IPS DF 6.9 (cell line): ENCODE measurements around the gene MAN1B1.
"Not testable (repeated sequence)": the region's sequence is repeated elsewhere in the genome, so short reads cannot be mapped to it uniquely, and the experiment has no call there.

ENCODE experiments used
- DNase-seq: peaks from one replicate; pipeline ENCODE4 v3.0.0-alpha.2; 2013; ENCODE audit warnings: low read depth, low spot score
- H3K27ac ChIP-seq: one replicate; pipeline ENCODE4 v1.5.1; 2013; ENCODE audit warnings: low read length, control low read depth
- H3K27me3 ChIP-seq: 2 replicates; pipeline ENCODE4 v1.6.1; 2013; ENCODE audit warnings: mild to moderate bottlenecking, low read length; ENCODE audit not compliant: control insufficient read depth, insufficient read depth
- H3K36me3 ChIP-seq: 2 replicates; pipeline ENCODE4 v1.6.1; 2013; ENCODE audit warnings: low read length; ENCODE audit not compliant: control insufficient read depth, insufficient read depth
- H3K4me1 ChIP-seq: 2 replicates; pipeline ENCODE4 v1.6.1; 2013; ENCODE audit warnings: low read length; ENCODE audit not compliant: control insufficient read depth, insufficient read depth
- H3K4me3 ChIP-seq: 2 replicates; pipeline ENCODE4 v1.5.1; 2013; ENCODE audit warnings: mild to moderate bottlenecking, low read length
- H3K9me3 ChIP-seq: 2 replicates; pipeline ENCODE4 v1.6.1; 2013; ENCODE audit warnings: low read length, inconsistent platforms; ENCODE audit not compliant: control insufficient read depth, insufficient read depth
- WGBS: extraction: QIAGEN DNeasy Blood & Tissue Kit; methylation state at CpG from one replicate; pipeline ENCODE4 v1.1.7; 2013; ENCODE audit warnings: mixed read lengths, missing lambda C conversion rate; ENCODE audit not compliant: insufficient read length, insufficient coverage; 5-methylcytosine and 5-hydroxymethylcytosine counted together

Gene MAN1B1

DNA sequence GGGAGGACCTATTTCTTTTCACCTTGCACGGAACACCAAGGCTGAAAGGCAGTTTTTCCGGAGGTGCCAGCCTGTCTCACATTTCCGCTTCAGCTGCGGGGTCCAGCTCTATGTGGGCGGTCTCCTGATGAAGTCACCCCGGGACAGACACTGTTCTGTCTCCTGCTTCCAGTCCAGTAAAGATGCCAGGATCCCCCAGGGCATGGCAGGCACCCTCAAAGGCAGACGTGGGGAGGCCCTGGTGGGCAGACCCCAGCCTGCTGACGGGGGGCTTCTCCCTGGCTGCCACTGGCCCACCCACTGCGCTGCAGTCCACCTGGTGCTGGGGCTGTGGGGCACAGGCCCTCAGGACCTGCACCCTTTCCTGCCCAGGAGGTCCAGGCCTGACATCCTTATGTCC is 24.0 kb upstream of the MAN1B1 start:
- not testable (repeated sequence) for H3K27me3 ChIP-seq, H3K27ac ChIP-seq, H3K9me3 ChIP-seq, H3K4me1 ChIP-seq, H3K4me3 ChIP-seq, DNase-seq, H3K36me3 ChIP-seq
- WGBS = no CpG with 5 or more reads among the region's 9 CpGs

DNA sequence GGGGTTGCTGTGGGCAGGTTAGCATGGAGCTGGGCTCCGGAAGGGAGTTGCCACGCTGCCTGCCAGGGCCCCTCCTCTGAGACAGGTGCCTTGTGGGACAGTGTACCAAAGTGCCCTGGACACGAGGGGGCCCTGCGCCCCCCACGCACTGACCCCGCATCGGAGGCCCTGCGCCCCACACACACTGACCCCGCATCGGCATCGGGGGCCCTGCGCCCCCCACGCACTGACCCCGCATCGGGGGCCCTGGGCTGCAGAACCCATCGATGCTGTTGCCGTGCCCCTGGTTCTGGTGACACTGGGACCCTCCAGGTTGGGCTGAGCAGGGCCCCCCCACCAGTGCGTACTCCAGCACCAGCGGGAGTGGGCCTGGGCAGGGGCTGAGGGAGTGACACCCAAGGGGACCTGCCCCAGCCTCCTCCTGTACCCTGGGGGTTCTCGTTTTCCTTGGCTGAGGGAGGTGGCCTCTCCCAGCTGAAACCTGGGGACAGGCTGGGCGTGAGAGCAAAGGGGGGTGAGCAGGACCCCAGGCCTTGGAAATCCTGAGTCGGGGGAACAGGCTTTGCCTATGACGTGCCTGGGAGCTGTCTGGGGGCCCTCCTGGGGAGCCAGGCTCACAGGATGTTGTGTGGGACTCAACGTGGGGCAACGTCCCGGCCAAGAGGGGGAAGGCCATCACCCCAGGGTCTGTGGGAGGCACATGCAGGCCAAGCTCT is 23.3 kb upstream of the MAN1B1 start:
- no peak overlapping the region for H3K27ac ChIP-seq
- H3K4me3 ChIP-seq = no peak overlapping the region
- DNase-seq = no peak
- WGBS = no CpG with 5 or more reads among the region's 26 CpGs
- no peaks in the 10 kb centered on the region for H3K9me3 ChIP-seq
- H3K4me1 ChIP-seq = peaks cover 6% of the 10 kb centered on the region; the same call in 1 of the 2 replicates
- peaks cover 6% of the 10 kb centered on the region; the same call in 1 of the 2 replicates for H3K36me3 ChIP-seq
- H3K27me3 ChIP-seq = no peaks in the 10 kb centered on the region

DNA sequence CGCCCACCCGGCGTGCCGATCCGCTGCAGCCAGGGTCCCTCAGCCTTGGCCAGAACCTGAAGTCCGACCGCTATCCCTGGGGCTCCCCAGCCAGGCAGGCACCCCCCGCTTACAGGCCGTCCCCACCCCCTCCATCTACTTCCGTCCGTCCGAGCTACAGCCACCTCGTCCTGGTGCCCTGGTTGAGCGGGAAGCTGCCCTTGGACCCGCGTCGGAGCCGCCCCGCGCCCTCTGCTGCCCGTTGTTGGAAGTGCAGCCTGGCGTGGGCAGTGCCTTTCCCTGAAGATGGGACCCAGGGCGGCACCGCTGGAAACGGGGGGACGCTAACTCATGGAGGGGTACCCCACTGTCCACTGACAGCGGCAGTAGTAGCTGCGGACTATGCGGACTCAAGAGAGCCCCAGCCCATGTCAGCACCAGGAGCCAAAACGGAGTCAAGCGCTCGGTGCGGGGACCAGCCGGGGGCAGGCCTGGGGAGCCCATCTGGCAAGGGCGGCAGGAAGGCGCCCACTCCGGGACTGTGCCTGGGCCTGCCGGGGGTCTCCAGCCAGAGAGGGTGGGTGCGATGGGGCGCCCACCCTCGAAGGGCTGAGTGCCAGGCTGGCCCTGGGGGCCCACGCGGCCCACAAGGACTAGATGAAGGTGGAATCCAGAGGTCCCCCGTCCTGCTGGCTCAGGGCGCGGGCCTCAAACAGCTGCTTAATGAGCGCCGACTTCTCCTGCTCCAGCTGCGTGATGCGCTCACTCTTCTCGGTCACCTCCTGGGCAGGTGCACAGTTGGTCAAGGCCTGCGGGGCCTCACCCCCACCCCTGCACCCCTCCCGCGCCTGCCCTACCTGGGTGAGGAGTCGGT is 22.5 kb upstream of the MAN1B1 start:
- Histone ChIP-seq H3K4me3 (no peak overlapping the region), H3K9me3 (no peaks in the 10 kb centered on the region), H3K4me1 (peaks cover 9% of the 10 kb centered on the region), H3K27me3 (no peaks in the 10 kb centered on the region), H3K27ac (no peak overlapping the region), H3K36me3 (peaks cover 6% of the 10 kb centered on the region; the same call in 1 of the 2 replicates)
- no peak for DNase-seq
- WGBS = no CpG with 5 or more reads among the region's 55 CpGs

DNA sequence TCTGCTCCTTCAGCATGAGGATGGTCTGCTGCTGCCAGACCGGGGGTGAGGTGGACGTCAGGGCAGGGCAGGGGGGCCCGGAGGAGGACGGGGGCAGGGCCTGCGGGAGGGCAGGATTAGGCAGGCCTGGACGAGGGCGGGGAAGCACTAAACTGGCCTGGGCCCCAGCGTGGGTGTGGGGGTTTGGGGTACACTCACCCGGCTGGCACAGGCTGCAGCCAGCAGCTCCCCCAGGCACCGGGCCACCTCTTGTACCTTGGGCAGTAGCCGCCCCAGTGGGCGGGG is 22.0 kb upstream of the MAN1B1 start:
- Histone ChIP-seq H3K9me3 (no peaks in the 10 kb centered on the region), H3K27ac (no peak overlapping the region), H3K36me3 (peaks cover 6% of the 10 kb centered on the region; the same call in 1 of the 2 replicates), H3K4me3 (no peak overlapping the region), H3K4me1 (peaks cover 10% of the 10 kb centered on the region), H3K27me3 (no peaks in the 10 kb centered on the region)
- WGBS = no CpG with 5 or more reads among the region's 12 CpGs
- no peak for DNase-seq

GRCh38 chr9:137065336-137065967 is 21.3 kb upstream of the MAN1B1 start:
- no peaks in the 10 kb centered on the region for H3K27me3 ChIP-seq
- H3K9me3 ChIP-seq = no peaks in the 10 kb centered on the region
- H3K4me1 ChIP-seq = peaks cover 10% of the 10 kb centered on the region
- WGBS = no CpG with 5 or more reads among the region's 23 CpGs
- no peak overlapping the region for H3K27ac ChIP-seq
- peaks cover 6% of the 10 kb centered on the region; the same call in 1 of the 2 replicates for H3K36me3 ChIP-seq
- no peak overlapping the region for H3K4me3 ChIP-seq
- DNase-seq = no peak

- H3K27ac ChIP-seq = no peak overlapping the region
- H3K4me3 ChIP-seq = no peak overlapping the region
- peaks cover 13% of the 10 kb centered on the region for H3K4me1 ChIP-seq
- WGBS = no CpG with 5 or more reads among the region's 26 CpGs
- no peaks in the 10 kb centered on the region for H3K27me3 ChIP-seq
- H3K9me3 ChIP-seq = no peaks in the 10 kb centered on the region
- peaks cover 6% of the 10 kb centered on the region; the same call in 1 of the 2 replicates for H3K36me3 ChIP-seq
- no peak for DNase-seq
Observed at GRCh38 chr9:137066096-137066861, 20.5 kb upstream of the MAN1B1 start.

DNA sequence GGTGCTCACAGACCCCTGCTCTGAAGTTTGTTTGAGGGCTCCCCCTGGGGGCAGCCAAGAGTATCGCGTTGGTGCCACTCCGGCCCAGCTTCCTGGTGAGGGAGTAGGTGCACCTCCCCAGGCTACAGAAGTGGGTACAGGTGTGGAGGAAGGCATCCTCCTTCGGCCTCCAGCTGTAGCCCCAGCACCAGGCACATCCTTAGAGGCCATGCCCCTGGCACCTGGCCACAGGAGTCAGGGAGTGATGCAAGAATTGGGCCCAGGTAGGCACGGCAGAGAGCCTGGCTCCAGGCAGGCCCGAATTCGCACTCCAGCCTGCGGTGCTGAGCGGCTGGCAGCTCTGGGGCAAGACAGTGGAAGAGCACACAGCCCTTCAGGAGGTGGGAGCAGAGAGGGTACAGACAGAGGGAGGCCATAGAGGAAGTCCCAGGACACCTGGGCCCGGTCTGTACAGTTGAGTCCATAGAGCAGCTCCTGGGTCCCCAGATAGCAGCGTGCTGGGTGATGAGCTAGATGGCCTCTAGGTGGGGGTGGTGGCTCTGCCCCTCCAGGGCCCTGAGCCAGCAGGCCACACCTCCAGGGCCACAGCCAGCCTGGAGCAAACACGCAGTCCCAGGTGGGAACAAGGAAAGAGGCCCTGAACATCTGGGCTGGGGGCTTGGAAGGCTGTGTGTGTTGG is 18.8 kb upstream of the MAN1B1 start:
- Histone ChIP-seq H3K27ac (no peak overlapping the region), H3K36me3 (peaks cover 6% of the 10 kb centered on the region; the same call in 1 of the 2 replicates), H3K27me3 (no peaks in the 10 kb centered on the region), H3K9me3 (no peaks in the 10 kb centered on the region), H3K4me3 (no peak overlapping the region), H3K4me1 (peaks cover 13% of the 10 kb centered on the region)
- DNase-seq = no peak
- WGBS = no CpG with 5 or more reads among the region's 12 CpGs

DNA sequence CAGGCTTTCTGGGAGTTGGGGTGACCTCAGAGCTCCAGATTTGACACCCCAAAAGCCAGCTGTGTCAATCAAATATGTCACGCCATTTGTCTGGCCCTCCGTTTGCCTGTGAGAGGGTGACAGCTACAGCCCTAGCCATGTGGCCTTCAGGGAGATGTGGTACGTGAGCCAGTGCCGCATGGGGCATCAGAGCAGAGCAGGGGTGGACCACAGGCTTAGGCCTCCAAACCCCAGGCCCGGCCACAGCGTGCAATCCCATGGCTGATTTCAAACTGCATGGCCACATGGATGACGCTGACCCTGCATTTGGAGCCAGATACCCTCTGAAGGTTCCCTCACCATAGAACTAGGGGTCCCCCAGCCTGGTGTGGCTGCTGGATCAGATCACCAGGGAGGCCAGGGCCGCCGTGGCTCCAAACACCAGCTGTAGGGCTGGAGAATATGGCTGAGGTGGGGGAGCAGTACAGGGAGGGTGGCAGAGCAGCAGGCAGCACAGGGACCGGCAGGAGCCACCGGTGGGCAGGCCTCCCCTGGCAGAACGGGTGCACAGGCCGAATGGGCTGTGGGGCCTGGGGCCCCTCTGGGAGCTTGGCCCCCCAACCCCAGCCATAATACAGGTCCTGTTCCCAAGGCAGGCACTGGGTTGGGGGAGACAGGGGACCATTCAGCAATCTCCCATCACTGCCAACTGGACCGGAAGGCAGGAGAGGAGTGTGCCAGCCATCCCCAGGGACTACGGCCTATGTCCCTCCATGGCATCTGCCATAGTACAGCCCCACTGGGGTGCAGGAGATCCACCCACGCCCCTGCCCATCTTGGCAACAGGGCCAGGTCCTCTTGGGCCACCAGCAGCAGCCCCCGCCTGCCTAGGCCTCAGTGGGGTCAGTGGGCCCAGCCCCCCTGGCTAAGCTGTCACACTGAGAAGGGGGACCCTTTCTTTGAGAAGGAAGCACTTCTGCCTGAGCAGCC is 18.0 kb upstream of the MAN1B1 start:
- Histone ChIP-seq H3K27ac (no peak overlapping the region), H3K36me3 (peaks cover 6% of the 10 kb centered on the region; the same call in 1 of the 2 replicates), H3K4me3 (peak overlapping the region; percentile 76; the same call in 1 of the 2 replicates), H3K4me1 (peaks cover 12% of the 10 kb centered on the region), H3K9me3 (no peaks in the 10 kb centered on the region), H3K27me3 (no peaks in the 10 kb centered on the region)
- WGBS = no CpG with 5 or more reads among the region's 17 CpGs
- DNase-seq = no peak

DNA sequence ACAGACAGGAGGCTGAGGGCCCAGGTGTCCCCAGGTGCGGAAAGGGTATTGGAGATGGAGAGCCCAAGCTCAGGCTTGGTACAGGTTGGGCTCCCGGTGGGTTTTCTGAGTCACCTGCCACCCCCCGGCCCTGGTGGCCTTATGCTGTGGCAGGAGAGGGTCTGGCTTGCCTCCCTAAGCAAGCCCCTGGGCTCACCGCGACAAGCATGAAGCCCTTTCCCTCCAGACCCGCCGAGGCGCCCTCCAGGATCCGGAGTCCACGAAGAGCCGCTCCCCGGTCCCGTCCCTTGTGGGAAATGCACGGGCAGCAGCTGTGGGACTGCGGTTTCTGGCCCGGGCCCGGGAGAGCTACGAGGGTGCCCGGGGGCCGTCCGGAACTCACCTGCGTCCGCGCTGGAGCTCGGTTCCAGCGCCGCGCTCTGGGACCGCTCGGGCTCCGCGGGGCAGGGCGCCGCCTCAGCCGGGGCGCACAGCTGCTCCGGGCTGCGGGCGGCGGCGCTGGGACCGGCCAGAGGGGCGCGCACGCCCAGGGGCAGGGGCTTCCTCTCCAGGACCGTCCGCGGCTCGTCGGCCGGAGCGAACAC is 17.2 kb upstream of the MAN1B1 start:
- DNase-seq = no peak
- Histone ChIP-seq H3K4me1 (peaks cover 12% of the 10 kb centered on the region), H3K36me3 (peaks cover 3% of the 10 kb centered on the region; the same call in 1 of the 2 replicates), H3K27ac (no peak overlapping the region), H3K9me3 (no peaks in the 10 kb centered on the region), H3K27me3 (no peaks in the 10 kb centered on the region), H3K4me3 (peak overlapping the region; percentile 76)
- no CpG with 5 or more reads among the region's 52 CpGs for WGBS
